HG03342 (cell line): ENCODE data around the gene KLK7.
"Not testable (repeated sequence)": the region's sequence is repeated elsewhere in the genome, so short reads cannot be mapped to it uniquely, and the experiment has no call there.

Source experiments
- ATAC-seq: cut with Tn5 transposase; IDR thresholded peaks from one replicate; pipeline ENCODE4 v1.9.1; 2021; ENCODE audit warnings: mild to moderate bottlenecking, moderate library complexity; ENCODE audit not compliant: unreplicated experiment

The KLK7 gene

DNA sequence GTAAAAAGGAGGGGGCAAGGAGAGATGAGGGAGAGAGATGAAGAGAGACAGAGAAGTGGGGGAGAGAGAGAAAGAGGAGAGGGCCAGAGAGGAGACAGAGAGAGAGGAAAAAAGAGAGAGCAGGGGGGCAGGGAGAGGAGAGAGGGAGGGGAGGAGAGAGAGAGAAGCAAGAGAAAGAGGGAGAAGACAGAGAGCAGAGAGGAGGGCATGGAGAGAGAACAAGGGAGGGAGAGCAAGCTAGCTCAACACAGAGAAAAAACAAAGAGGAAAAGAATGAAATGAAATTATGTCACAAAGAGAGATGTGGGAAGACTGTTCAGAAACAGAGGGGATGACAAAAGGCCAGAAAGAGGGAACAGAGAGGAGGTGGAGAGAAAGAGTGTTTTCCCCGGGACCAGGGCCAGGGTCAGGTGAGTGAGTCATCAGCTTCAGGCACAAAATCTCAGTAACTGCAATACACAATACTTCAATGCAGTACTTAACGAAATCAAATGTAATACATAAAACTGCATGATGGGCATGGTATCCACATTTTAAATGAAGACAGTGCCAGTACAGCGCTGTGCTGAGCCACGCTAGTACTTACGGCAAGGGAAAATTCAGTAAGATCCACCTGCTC, 4.8 kb downstream of the KLK7 start:
- ATAC-seq = no peak

- no peak for ATAC-seq
These were observed 6.1 kb downstream of the KLK7 start for GRCh38 chr19:50977626-50978025.

GRCh38 chr19:50975766-50976165, 8.0 kb downstream of the KLK7 start:
- no peak for ATAC-seq

GRCh38 chr19:50974702-50975556, 8.8 kb downstream of the KLK7 start:
- no peak for ATAC-seq

DNA sequence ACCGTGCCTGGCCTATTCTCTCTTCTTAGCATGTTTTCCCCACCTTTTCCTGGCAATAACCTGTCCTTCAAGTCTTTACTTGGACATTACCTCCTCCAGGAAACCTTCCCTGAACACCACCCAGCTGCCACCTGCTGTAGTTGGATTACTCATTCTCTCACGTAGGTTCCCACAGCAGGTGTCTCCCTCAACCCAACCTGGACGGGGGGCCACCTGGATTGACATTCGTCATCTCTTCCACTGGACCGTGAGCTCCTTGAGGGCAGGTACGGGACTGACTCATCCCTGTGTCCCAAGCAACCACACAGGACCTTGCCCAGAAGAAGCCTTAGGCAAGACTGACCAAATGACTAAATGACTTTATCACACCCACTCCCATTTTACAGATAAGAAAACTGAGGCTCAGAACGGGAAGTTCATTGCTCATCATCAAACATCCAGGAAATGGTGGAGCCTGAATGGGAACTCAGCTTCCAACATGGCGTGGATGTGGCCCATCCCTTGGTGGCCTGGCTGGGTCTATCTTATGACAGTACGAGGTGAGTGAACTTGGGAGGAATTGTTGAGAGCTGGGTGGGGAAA, 10.8 kb downstream of the KLK7 start:
- no peak for ATAC-seq

- ATAC-seq = not testable (repeated sequence)
These were observed 13.9 kb downstream of the KLK7 start for GRCh38 chr19:50969810-50970209.

- ATAC-seq = no peak
These were observed 14.3 kb downstream of the KLK7 start, which contains the start of gene KLK6 for GRCh38 chr19:50969413-50969760. KLK6 (minus strand) TSS chr19:50969591; CDS start chr19:50968104, 1,487 bp downstream.

DNA sequence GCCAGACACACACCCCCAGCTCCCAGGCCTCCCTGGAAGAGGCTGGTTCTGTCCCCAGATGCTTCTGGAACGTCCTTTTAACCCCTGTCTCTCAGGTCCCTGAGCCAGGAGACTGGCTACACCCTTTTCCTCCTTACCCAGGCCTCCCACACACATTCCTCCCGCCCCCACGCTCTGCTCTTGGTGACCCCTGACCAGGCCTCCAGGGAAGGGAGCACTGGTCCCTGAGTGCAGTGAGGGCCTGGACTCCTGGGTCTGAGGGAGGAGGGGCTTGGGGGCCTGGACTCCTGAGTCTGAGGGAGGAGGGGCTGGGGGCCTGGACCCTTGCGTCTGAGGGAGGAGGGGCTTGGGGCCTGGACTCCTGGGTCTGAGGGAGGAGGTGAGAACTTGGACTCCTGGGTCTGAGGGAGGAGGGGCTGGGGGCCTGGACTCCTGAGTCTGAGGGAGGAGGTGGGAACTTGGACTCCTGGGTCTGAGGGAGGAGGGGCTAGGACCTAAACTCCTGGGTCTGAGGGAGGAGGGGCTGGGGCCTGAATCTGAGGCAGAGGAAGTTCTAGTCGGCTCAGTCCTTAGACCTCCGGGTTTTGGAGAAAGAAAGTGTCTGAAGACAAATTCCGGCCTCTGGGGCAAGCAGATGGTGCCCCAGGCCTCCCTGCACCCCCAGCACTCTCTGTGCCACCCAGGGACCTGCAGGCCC, 14.9 kb downstream of the KLK7 start:
- ATAC-seq = no peak

DNA sequence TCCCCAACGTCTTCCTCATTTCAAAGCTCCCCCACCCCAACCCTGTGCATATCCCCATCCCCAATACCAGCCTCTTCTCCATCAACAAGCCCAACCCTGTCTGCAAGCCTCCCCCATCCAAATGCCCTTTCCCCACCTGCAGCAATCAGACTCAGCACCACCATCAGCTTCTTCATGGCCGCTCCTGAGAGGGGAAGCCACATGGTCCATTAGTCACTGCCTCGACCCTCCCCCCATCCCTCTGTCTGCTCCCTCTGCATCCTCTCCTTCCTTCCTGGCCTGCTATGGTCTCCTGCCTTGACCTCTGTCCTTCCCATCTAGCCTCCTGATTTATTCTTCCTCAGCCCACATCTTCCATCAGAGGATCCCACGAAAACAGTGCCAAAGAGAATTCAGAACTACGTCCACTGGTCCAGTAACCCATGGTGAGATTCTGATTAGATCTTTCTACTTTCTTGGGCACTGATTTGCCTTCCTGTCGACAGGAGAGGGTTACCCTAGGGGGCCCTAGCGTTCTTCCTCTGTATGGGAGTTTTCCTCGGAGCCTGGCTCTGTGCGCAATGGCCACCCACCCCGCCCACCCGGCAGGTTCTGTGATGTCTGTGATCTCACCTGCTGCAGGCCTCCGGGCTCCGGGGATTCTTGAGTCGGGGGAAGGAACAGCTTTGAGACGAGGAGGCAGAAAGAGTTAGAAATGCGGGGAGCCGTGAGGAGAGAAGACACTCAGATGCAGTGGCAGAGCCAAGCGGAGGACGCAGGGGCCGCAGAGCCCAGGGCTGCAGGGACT, 15.6 kb downstream of the KLK7 start:
- ATAC-seq = no peak

GRCh38 chr19:50964266-50964665, 19.5 kb downstream of the KLK7 start:
- ATAC-seq = no peak

- ATAC-seq = no peak
These were observed 20.3 kb downstream of the KLK7 start for GRCh38 chr19:50963381-50963780.

DNA sequence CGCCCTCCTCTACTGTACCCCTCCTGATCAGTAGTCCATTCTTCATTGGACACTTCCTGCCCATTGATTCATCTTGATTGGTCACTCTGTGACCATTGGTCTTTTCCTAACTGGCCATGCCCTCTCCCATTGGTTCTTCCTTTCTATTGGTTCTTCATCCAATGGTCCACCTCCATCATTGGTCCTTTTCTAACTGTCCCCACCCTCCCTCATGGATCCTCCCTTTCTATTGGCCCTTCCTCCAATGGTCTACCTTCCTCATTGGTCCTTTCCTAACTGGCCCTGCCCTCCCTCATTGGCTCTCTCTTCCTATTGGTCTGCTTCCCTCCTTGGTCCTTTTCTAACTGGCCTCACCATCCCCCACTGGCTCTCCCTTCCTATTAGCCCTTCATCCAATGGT, 21.5 kb downstream of the KLK7 start:
- no peak for ATAC-seq

DNA sequence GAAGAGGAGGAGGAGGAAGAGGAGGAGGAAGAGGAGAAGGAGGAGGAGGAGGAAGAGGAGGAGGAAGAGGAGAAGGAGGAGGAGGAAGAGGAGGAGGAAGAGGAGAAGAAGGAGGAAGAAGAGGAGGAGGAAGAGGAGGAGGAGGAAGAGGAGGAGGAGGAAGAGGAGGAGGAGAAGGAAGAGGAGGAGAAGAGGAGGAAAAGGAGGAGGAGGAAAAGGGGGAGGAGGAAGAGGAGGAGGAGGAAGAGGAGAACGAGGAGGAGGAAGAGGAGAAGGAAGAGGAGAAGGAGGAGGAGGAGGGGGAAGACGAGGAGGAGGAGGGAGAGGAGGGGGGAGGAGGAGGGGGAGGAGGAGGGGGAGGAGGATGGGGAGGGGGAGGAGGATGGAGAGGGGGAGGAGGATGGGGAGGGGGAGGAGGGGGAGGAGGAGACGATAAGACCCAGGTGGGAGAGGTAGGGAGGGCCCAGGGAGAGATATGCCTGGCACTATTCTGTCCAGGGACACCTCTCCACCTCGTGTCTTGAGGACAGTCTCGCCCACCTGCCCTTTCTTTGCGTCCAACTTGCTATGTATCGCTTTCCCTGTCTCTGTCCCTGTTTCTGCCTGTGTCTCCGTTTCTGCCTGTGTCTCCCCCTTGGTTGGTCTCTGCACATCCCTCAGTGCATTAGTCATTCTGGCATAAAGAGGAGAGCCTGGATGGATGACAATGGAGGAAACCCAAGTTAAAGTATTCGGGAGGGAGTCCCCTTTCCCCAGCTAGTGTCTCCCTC, 23.8 kb downstream of the KLK7 start:
- ATAC-seq = no peak

GRCh38 chr19:50957587-50957986, 26.1 kb downstream of the KLK7 start:
- no peak for ATAC-seq

DNA sequence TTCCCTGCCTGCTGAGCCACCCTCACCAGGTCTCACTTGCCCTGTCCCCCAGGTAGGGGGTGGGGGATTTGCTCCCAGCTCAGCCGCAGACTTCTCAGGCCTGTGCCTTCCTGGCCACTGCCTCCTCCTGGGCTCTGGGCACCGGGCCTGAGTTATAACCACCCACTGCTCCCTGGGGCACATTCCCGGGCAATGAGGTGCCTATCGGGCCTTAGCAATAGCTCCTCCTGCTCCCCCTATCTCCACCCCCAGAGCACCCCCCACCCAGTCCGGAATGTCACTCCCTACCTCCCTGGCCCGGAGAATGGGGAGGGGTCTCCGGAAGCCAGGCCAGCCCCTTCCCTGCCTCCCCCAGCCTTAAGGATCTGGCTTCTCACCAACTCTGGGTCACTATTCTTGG, 30.8 kb downstream of the KLK7 start, which contains the start of gene KLK5:
KLK5 (minus strand) TSS at position 129 of the 400 bp plus-strand sequence. CDS start 381 bp downstream, outside the sequence.
- no peak for ATAC-seq

- no peak for ATAC-seq
These were observed 33.9 kb downstream of the KLK7 start for GRCh38 chr19:50949861-50950260.

- ATAC-seq = no peak
These were observed 36.6 kb downstream of the KLK7 start for GRCh38 chr19:50947123-50947522.

DNA sequence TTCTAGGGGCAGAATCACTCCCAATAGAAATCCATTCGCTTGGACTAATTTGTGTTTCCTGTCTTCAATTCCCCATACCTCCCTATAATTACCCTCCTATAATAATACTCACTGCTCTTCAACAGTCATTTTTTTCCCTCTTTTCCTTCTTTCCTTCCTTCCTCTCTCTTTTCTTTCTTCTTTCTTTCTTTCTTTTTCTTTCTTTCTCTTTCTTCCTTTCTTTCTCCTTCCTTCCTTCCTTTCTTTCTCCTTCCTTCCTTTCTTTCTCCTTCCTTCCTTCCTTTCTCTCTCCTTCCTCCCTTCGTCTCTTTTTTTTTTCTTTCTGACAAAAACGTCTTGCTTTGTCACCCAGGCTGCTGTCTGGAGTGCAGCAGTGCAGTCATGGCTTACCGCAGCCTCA, 38.9 kb downstream of the KLK7 start:
- no peak for ATAC-seq

- ATAC-seq = no peak
These were observed 40.5 kb downstream of the KLK7 start for GRCh38 chr19:50943074-50943828.
